GM21367 (cell line): ENCODE data around the gene NACC2.

Experiments used
- ATAC-seq: cut with Tn5 transposase; IDR thresholded peaks from one replicate; pipeline ENCODE4 v1.9.1; 2021; ENCODE audit not compliant: unreplicated experiment

NACC2 gene

GRCh38 chr9:136059321-136059791, 35.7 kb downstream of the NACC2 start:
- no peak for ATAC-seq

- no peak for ATAC-seq
Measured at GRCh38 chr9:136058801-136059302, 36.2 kb downstream of the NACC2 start.

- ATAC-seq, result no peak
Measured at GRCh38 chr9:136058084-136058483, 37.0 kb downstream of the NACC2 start.

- ATAC-seq, result no peak
Measured at GRCh38 chr9:136057236-136058081, 37.6 kb downstream of the NACC2 start.

GRCh38 chr9:136056546-136057235, 38.4 kb downstream of the NACC2 start:
- ATAC-seq, result no peak

GRCh38 chr9:136055715-136056545, 39.2 kb downstream of the NACC2 start:
- ATAC-seq, result no peak

GRCh38 chr9:136054798-136055714, 40.0 kb downstream of the NACC2 start:
- no peak for ATAC-seq

- no peak for ATAC-seq
Measured at GRCh38 chr9:136054146-136054545, 40.9 kb downstream of the NACC2 start.

GRCh38 chr9:136053757-136054142, 41.3 kb downstream of the NACC2 start:
- ATAC-seq, result no peak

- no peak for ATAC-seq
Measured at GRCh38 chr9:136052991-136053756, 41.9 kb downstream of the NACC2 start.

- ATAC-seq, result no peak
Measured at GRCh38 chr9:136052472-136052880, 42.6 kb downstream of the NACC2 start.

GRCh38 chr9:136051837-136052471, 43.1 kb downstream of the NACC2 start:
- ATAC-seq, result no peak

- ATAC-seq, result no peak
Measured at GRCh38 chr9:136051453-136051836, 43.6 kb downstream of the NACC2 start.

GRCh38 chr9:136050701-136051452, 44.2 kb downstream of the NACC2 start:
- ATAC-seq, result no peak

- ATAC-seq, result no peak
Measured at GRCh38 chr9:136050266-136050700, 44.8 kb downstream of the NACC2 start.

GRCh38 chr9:136049491-136050265, 45.4 kb downstream of the NACC2 start:
- no peak for ATAC-seq
